ENCODE data around the gene SERPINB1. TPM values are rescaled to one million over a fixed set of nuclear protein-coding genes. Genes with fewer than 3 reads are reported as not detected.
A peak's percentile ranks its signal among the peaks of the same experiment; 100 is the strongest.
"Not testable (repeated sequence)": the region's sequence is repeated elsewhere in the genome, so short reads cannot be mapped to it uniquely, and the experiment has no call there.

Gene SERPINB1
- total RNA-seq, 2 donors from 2014 or later: 39.2 to 44.4 TPM

- DNase-seq: no peak
- H3K4me3 Mint-ChIP-seq: no peak overlapping the region
- no peaks in the 10 kb centered on the region for H3K9me3 ChIP-seq (ENCODE audit: control insufficient read depth, low read length, poor library complexity, severe bottlenecking)
- H3K27ac Mint-ChIP-seq: no peak overlapping the region
- ATAC-seq: no peak
- peaks cover 2% of the 10 kb centered on the region for H3K36me3 Mint-ChIP-seq (ENCODE audit: low read depth)
- peaks cover 12% of the 10 kb centered on the region for H3K4me1 Mint-ChIP-seq
- H3K27me3 Mint-ChIP-seq: no peaks in the 10 kb centered on the region
These were observed 31.5 kb downstream of the SERPINB1 start for GRCh38 chr6:2810092-2810671.

- no peaks in the 10 kb centered on the region for H3K9me3 ChIP-seq (ENCODE audit: control insufficient read depth, low read length, poor library complexity, severe bottlenecking)
- no peak for DNase-seq
- no peaks in the 10 kb centered on the region for H3K27me3 Mint-ChIP-seq
- H3K36me3 Mint-ChIP-seq (ENCODE audit: low read depth): peaks cover 2% of the 10 kb centered on the region
- no peak overlapping the region for H3K27ac Mint-ChIP-seq
- ATAC-seq: no peak
- peaks cover 12% of the 10 kb centered on the region for H3K4me1 Mint-ChIP-seq
- H3K4me3 Mint-ChIP-seq: no peak overlapping the region
These were observed 32.6 kb downstream of the SERPINB1 start for GRCh38 chr6:2809015-2809414.

GRCh38 chr6:2807342-2808090 is 34.1 kb downstream of the SERPINB1 start:
- no peak overlapping the region for H3K4me3 Mint-ChIP-seq
- ATAC-seq (no peak), DNase-seq (no peak)
- H3K27me3 Mint-ChIP-seq: no peaks in the 10 kb centered on the region
- H3K27ac Mint-ChIP-seq: no peak overlapping the region
- H3K4me1 Mint-ChIP-seq: peaks cover 12% of the 10 kb centered on the region
- H3K36me3 Mint-ChIP-seq (ENCODE audit: low read depth): peaks cover 2% of the 10 kb centered on the region
- no peaks in the 10 kb centered on the region for H3K9me3 ChIP-seq (ENCODE audit: control insufficient read depth, low read length, poor library complexity, severe bottlenecking)

- H3K27ac Mint-ChIP-seq: no peak overlapping the region
- no peak for ATAC-seq
- H3K4me1 Mint-ChIP-seq: peaks cover 12% of the 10 kb centered on the region
- no peak overlapping the region for H3K4me3 Mint-ChIP-seq
- no peaks in the 10 kb centered on the region for H3K36me3 Mint-ChIP-seq (ENCODE audit: low read depth)
- no peaks in the 10 kb centered on the region for H3K9me3 ChIP-seq (ENCODE audit: control insufficient read depth, low read length, poor library complexity, severe bottlenecking)
- no peak for DNase-seq
- H3K27me3 Mint-ChIP-seq: no peaks in the 10 kb centered on the region
These were observed 35.0 kb downstream of the SERPINB1 start for GRCh38 chr6:2806644-2807043.

- H3K4me1 Mint-ChIP-seq: peaks cover 14% of the 10 kb centered on the region
- ATAC-seq: no peak
- no peak for DNase-seq
- H3K27ac Mint-ChIP-seq: no peak overlapping the region
- no peaks in the 10 kb centered on the region for H3K36me3 Mint-ChIP-seq (ENCODE audit: low read depth)
- H3K27me3 Mint-ChIP-seq: no peaks in the 10 kb centered on the region
- H3K4me3 Mint-ChIP-seq: no peak overlapping the region
- H3K9me3 ChIP-seq (ENCODE audit: control insufficient read depth, low read length, poor library complexity, severe bottlenecking): no peaks in the 10 kb centered on the region
These were observed 36.6 kb downstream of the SERPINB1 start for GRCh38 chr6:2805031-2805430.

GRCh38 chr6:2804516-2804915 is 37.1 kb downstream of the SERPINB1 start:
- Mint-ChIP-seq H3K4me1 (peaks cover 12% of the 10 kb centered on the region), H3K36me3 (ENCODE audit: low read depth) (no peaks in the 10 kb centered on the region), H3K4me3 (no peak overlapping the region), H3K27me3 (no peaks in the 10 kb centered on the region), H3K27ac (no peak overlapping the region)
- H3K9me3 ChIP-seq (ENCODE audit: control insufficient read depth, low read length, poor library complexity, severe bottlenecking): no peaks in the 10 kb centered on the region
- no peak for ATAC-seq
- DNase-seq: no peak

GRCh38 chr6:2803731-2804429 is 37.8 kb downstream of the SERPINB1 start:
- peaks cover 13% of the 10 kb centered on the region for H3K4me1 Mint-ChIP-seq
- no peaks in the 10 kb centered on the region for H3K9me3 ChIP-seq (ENCODE audit: control insufficient read depth, low read length, poor library complexity, severe bottlenecking)
- no peaks in the 10 kb centered on the region for H3K27me3 Mint-ChIP-seq
- H3K36me3 Mint-ChIP-seq (ENCODE audit: low read depth): no peaks in the 10 kb centered on the region
- ATAC-seq (no peak), DNase-seq (no peak)
- H3K27ac Mint-ChIP-seq: no peak overlapping the region
- no peak overlapping the region for H3K4me3 Mint-ChIP-seq

GRCh38 chr6:2802521-2803060 is 39.1 kb downstream of the SERPINB1 start:
- H3K4me3 Mint-ChIP-seq: no peak overlapping the region
- no peaks in the 10 kb centered on the region for H3K27me3 Mint-ChIP-seq
- H3K27ac Mint-ChIP-seq: no peak overlapping the region
- H3K4me1 Mint-ChIP-seq: peaks cover 10% of the 10 kb centered on the region
- DNase-seq: no peak
- no peaks in the 10 kb centered on the region for H3K9me3 ChIP-seq (ENCODE audit: control insufficient read depth, low read length, poor library complexity, severe bottlenecking)
- H3K36me3 Mint-ChIP-seq (ENCODE audit: low read depth): no peaks in the 10 kb centered on the region
- no peak for ATAC-seq

- peaks cover 11% of the 10 kb centered on the region for H3K4me1 Mint-ChIP-seq
- not testable (repeated sequence) for H3K4me3 Mint-ChIP-seq; H3K9me3 ChIP-seq (ENCODE audit: control insufficient read depth, low read length, poor library complexity, severe bottlenecking); DNase-seq; H3K36me3 Mint-ChIP-seq (ENCODE audit: low read depth); ATAC-seq; H3K27ac Mint-ChIP-seq; H3K27me3 Mint-ChIP-seq
These were observed 40.0 kb downstream of the SERPINB1 start for GRCh38 chr6:2801687-2802086.

- H3K27ac Mint-ChIP-seq: no peak overlapping the region
- no peak overlapping the region for H3K4me3 Mint-ChIP-seq
- H3K36me3 Mint-ChIP-seq (ENCODE audit: low read depth): no peaks in the 10 kb centered on the region
- H3K9me3 ChIP-seq (ENCODE audit: control insufficient read depth, low read length, poor library complexity, severe bottlenecking): no peaks in the 10 kb centered on the region
- H3K27me3 Mint-ChIP-seq: no peaks in the 10 kb centered on the region
- H3K4me1 Mint-ChIP-seq: peaks cover 11% of the 10 kb centered on the region
- DNase-seq (no peak), ATAC-seq (no peak)
These were observed 40.9 kb downstream of the SERPINB1 start for GRCh38 chr6:2800552-2801316.

GRCh38 chr6:2799936-2800527 is 41.6 kb downstream of the SERPINB1 start:
- H3K4me1 Mint-ChIP-seq: peaks cover 11% of the 10 kb centered on the region
- no peaks in the 10 kb centered on the region for H3K9me3 ChIP-seq (ENCODE audit: control insufficient read depth, low read length, poor library complexity, severe bottlenecking)
- ATAC-seq (no peak), DNase-seq (no peak)
- no peak overlapping the region for H3K4me3 Mint-ChIP-seq
- H3K36me3 Mint-ChIP-seq (ENCODE audit: low read depth): no peaks in the 10 kb centered on the region
- H3K27me3 Mint-ChIP-seq: no peaks in the 10 kb centered on the region
- peak overlapping the region; percentile 67 for H3K27ac Mint-ChIP-seq

- H3K27me3 Mint-ChIP-seq: no peaks in the 10 kb centered on the region
- no peaks in the 10 kb centered on the region for H3K9me3 ChIP-seq (ENCODE audit: control insufficient read depth, low read length, poor library complexity, severe bottlenecking)
- H3K27ac Mint-ChIP-seq: no peak overlapping the region
- H3K4me3 Mint-ChIP-seq: no peak overlapping the region
- ATAC-seq (no peak), DNase-seq (no peak)
- no peaks in the 10 kb centered on the region for H3K36me3 Mint-ChIP-seq (ENCODE audit: low read depth)
- peaks cover 18% of the 10 kb centered on the region for H3K4me1 Mint-ChIP-seq
These were observed 43.0 kb downstream of the SERPINB1 start for GRCh38 chr6:2798586-2799134.

Measured in T-helper 17 cell (primary cell).